ENCODE data around the gene KCNK16.
"Not testable (repeated sequence)": the region's sequence is repeated elsewhere in the genome, so short reads cannot be mapped to it uniquely, and the experiment has no call there.

The KCNK16 gene

GRCh38 chr6:39286596-39286995 lies 35.9 kb downstream of the KCNK16 start:
- DNase-seq (ENCODE audit: low read depth, low spot score); H3K4me3 ChIP-seq (ENCODE audit: low read length): not testable (repeated sequence)

- H3K4me3 ChIP-seq (ENCODE audit: low read length) = no peak overlapping the region
- DNase-seq (ENCODE audit: low read depth, low spot score) = no peak
Measured at GRCh38 chr6:39282774-39283173, 39.7 kb downstream of the KCNK16 start.

- no peak for DNase-seq (ENCODE audit: low read depth, low spot score)
Measured at GRCh38 chr6:39281312-39281980, 41.1 kb downstream of the KCNK16 start.

GRCh38 chr6:39280247-39280731 lies 42.2 kb downstream of the KCNK16 start:
- no peak overlapping the region for H3K4me3 ChIP-seq (ENCODE audit: low read length)
- no peak for DNase-seq (ENCODE audit: low read depth, low spot score)

More at GRCh38 chr6:39281312-39281980, 41.1 kb downstream of the KCNK16 start:
- no peak overlapping the region for H3K4me3 ChIP-seq (ENCODE audit: low read length)

- no peak for DNase-seq (ENCODE audit: low read depth, low spot score)
Measured at GRCh38 chr6:39279539-39279938, 43.0 kb downstream of the KCNK16 start.

GRCh38 chr6:39276379-39276995 lies 46.0 kb downstream of the KCNK16 start:
- no peak for DNase-seq (ENCODE audit: low read depth, low spot score)
- H3K4me3 ChIP-seq (ENCODE audit: low read length) = no peak overlapping the region

More at GRCh38 chr6:39279539-39279938, 43.0 kb downstream of the KCNK16 start:
- no peak overlapping the region for H3K4me3 ChIP-seq (ENCODE audit: low read length)

GRCh38 chr6:39274903-39275302 lies 47.6 kb downstream of the KCNK16 start:
- no peak for DNase-seq (ENCODE audit: low read depth, low spot score)
- no peak overlapping the region for H3K4me3 ChIP-seq (ENCODE audit: low read length)

- DNase-seq (ENCODE audit: low read depth, low spot score) = no peak
- H3K4me3 ChIP-seq (ENCODE audit: low read length) = no peak overlapping the region
Measured at GRCh38 chr6:39274471-39274870, 48.0 kb downstream of the KCNK16 start.

GRCh38 chr6:39273406-39273821 lies 49.1 kb downstream of the KCNK16 start:
- no peak overlapping the region for H3K4me3 ChIP-seq (ENCODE audit: low read length)

GRCh38 chr6:39269961-39270360 lies 52.5 kb downstream of the KCNK16 start:
- DNase-seq (ENCODE audit: low read depth, low spot score) = no peak
- H3K4me3 ChIP-seq (ENCODE audit: low read length) = no peak overlapping the region

More at GRCh38 chr6:39273406-39273821, 49.1 kb downstream of the KCNK16 start:
- no peak for DNase-seq (ENCODE audit: low read depth, low spot score)

GRCh38 chr6:39268721-39269120 lies 53.8 kb downstream of the KCNK16 start:
- no peak for DNase-seq (ENCODE audit: low read depth, low spot score)
- H3K4me3 ChIP-seq (ENCODE audit: low read length) = no peak overlapping the region

- H3K4me3 ChIP-seq (ENCODE audit: low read length) = no peak overlapping the region
- peak; percentile 42 for DNase-seq (ENCODE audit: low read depth, low spot score)
Measured at GRCh38 chr6:39268171-39268570, 54.3 kb downstream of the KCNK16 start.

- no peak overlapping the region for H3K4me3 ChIP-seq (ENCODE audit: low read length)
- DNase-seq (ENCODE audit: low read depth, low spot score) = no peak
Measured at GRCh38 chr6:39266782-39267355, 55.6 kb downstream of the KCNK16 start.

- H3K4me3 ChIP-seq (ENCODE audit: low read length) = no peak overlapping the region
- DNase-seq (ENCODE audit: low read depth, low spot score) = no peak
Measured at GRCh38 chr6:39266375-39266774, 56.1 kb downstream of the KCNK16 start.

Data from Jurkat, Clone E6-1 (cell line).